OCI-LY7 (cell line): Measurements from ENCODE around the gene COL4A2. TPM values are rescaled to one million over a fixed set of nuclear protein-coding genes. Genes with fewer than 3 reads are reported as not detected.

Source experiments
- BruUV-seq: library from RNA; stranded (reverse); fragments of 400-500 nt; replicated peaks from 2 replicates; lab custom pipeline; 2021; lab: Mats Ljungman, UMichigan
- CTCF ChIA-PET: fragments of 300-600 bp; sonication (Branson Sonifier 250); formaldehyde crosslinking; loops from one replicate; lab custom pipeline; 2022; ENCODE audit warnings: antibody characterized with exemption; ENCODE audit not compliant: unreplicated experiment; lab: Charles Lee
- POLR2A ChIA-PET: fragments of 300-600 bp; sonication (Branson Sonifier 250); formaldehyde crosslinking; loops from one replicate; lab custom pipeline; 2022; ENCODE audit warnings: antibody characterized with exemption; lab: Charles Lee
- DNase-seq: peaks from one replicate; pipeline ENCODE4 v3.0.0-alpha.2; 2015; ENCODE audit warnings: low spot score
- H2AFZ ChIP-seq: fragments of 200-600 bp; sonication (generic), shearing (Covaris generic); 2 replicates; pipeline ENCODE4 v1.6.1; 2014; ENCODE audit warnings: mild to moderate bottlenecking, antibody characterized with exemption, low read length, moderate library complexity
- H3K27ac ChIP-seq: fragments of 200-600 bp; sonication (generic); 2 replicates; pipeline ENCODE4 v1.5.1; 2014; ENCODE audit warnings: mixed run types, low read depth, mild to moderate bottlenecking, moderate library complexity, low read length, inconsistent platforms; ENCODE audit not compliant: poor library complexity, severe bottlenecking
- H3K36me3 ChIP-seq: fragments of 200-600 bp; sonication (generic); 2 replicates; pipeline ENCODE4 v1.6.1; 2014; ENCODE audit warnings: mild to moderate bottlenecking, antibody characterized with exemption, low read length, moderate library complexity, mixed read lengths; ENCODE audit not compliant: insufficient read depth
- H3K4me1 ChIP-seq: fragments of 200-600 bp; sonication (generic); 2 replicates; pipeline ENCODE4 v1.5.1; 2014; ENCODE audit warnings: mild to moderate bottlenecking, low read length; ENCODE audit not compliant: insufficient read depth, poor library complexity, severe bottlenecking
- H3K4me2 ChIP-seq: fragments of 200-600 bp; sonication (generic); 2 replicates; pipeline ENCODE4 v1.6.1; 2014; ENCODE audit warnings: mild to moderate bottlenecking, low read length
- H3K4me3 ChIP-seq: fragments of 200-600 bp; sonication (generic); 2 replicates; pipeline ENCODE4 v1.5.1; 2014; ENCODE audit warnings: mild to moderate bottlenecking, low read depth, low read length; ENCODE audit not compliant: poor library complexity, severe bottlenecking
- H3K79me2 ChIP-seq: fragments of 200-600 bp; sonication (generic); 2 replicates; pipeline ENCODE4 v1.6.1; 2016; ENCODE audit warnings: low read depth, mild to moderate bottlenecking, low read length, moderate library complexity, mixed read lengths; ENCODE audit not compliant: insufficient read depth
- H3K9me2 ChIP-seq: fragments of 200-600 bp; sonication (generic); 2 replicates; pipeline ENCODE4 v1.6.1; 2016; ENCODE audit warnings: mild to moderate bottlenecking, low read length, mixed read lengths; ENCODE audit not compliant: insufficient read depth
- H3K9me3 ChIP-seq: fragments of 200-600 bp; sonication (generic); 2 replicates; pipeline ENCODE4 v1.6.1; 2014; ENCODE audit warnings: mild to moderate bottlenecking, mixed run types, low read length, mixed read lengths
- H4K20me1 ChIP-seq: fragments of 200-600 bp; sonication (generic); 2 replicates; pipeline ENCODE4 v1.6.1; 2014; ENCODE audit warnings: mild to moderate bottlenecking, antibody characterized with exemption, low read length, moderate library complexity, mixed read lengths; ENCODE audit not compliant: insufficient read depth
- CTCF ChIP-seq: fragments of 200-600 bp; sonication (generic); conservative IDR thresholded peaks from 2 replicates; pipeline ENCODE4 v1.5.1; 2014; ENCODE audit warnings: mild to moderate bottlenecking, antibody characterized with exemption, low read length, moderate library complexity, mixed read lengths
- EZH2phosphoT487 ChIP-seq: fragments of 200-600 bp; sonication (generic); IDR thresholded peaks from 2 replicates; pipeline ENCODE4 v1.6.1; 2018; ENCODE audit warnings: low read depth, borderline replicate concordance, mild to moderate bottlenecking, mixed run types, antibody characterized with exemption, low read length, moderate library complexity, mixed read lengths
- intact Hi-C: fragments of 100-400 bp; cut with micrococcal nuclease; formaldehyde crosslinking; loops from one replicate; pipeline ENCODE4 v1.10.0; 2022; ENCODE audit not compliant: unreplicated experiment
- total RNA-seq, 2 experiments: library from RNA; depleted of rRNA in 1 of 2; stranded (reverse); fragments of >200 nt in 1 of 2; shearing (Covaris generic) in 1 of 2; gene quantifications; 2 replicates each; pipeline ENCODE4 v1.2.3, GENCODE V29; 2014 to 2022

The COL4A2 gene
- total RNA-seq, 2 experiments from 2014 or later = 0.34 TPM; not detected in 1

DNA sequence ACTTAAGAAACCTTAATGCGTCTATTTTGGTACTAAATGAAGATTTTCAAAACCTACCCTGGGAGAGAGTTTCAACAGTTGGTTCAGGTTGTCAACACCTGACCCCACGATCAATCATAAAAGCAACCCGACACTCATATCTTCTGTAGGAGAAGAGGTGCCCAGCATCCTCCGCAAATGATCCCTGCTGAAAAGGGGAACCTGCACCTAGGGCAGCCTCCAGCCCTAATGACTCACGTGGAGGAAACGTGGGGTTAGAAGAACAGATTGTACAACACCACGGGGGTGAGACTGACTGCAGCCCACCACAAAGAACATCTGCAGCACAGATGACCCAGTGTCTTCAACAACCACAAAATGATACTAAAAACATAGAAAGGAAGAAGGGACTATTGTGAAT, 138.1 kb downstream of the COL4A2 start:
- POLR2A ChIA-PET = no interaction called here
- H3K79me2 ChIP-seq = no peaks in the 10 kb centered on the region

GRCh38 chr13:110445722-110446574, 138.9 kb downstream of the COL4A2 start:
- Histone ChIP-seq H3K27ac (no peak overlapping the region), H3K4me3 (no peak overlapping the region), H4K20me1 (no peaks in the 10 kb centered on the region), H3K36me3 (no peaks in the 10 kb centered on the region), H3K79me2 (no peaks in the 10 kb centered on the region), H3K9me2 (no peaks in the 10 kb centered on the region), H3K9me3 (no peaks in the 10 kb centered on the region), H2AFZ (no peak overlapping the region), H3K4me2 (no peak overlapping the region), H3K4me1 (no peaks in the 10 kb centered on the region)
- no peak for DNase-seq
- CTCF ChIA-PET = no interaction called here
- BruUV-seq = no TSS peak
- TF ChIP-seq EZH2phosphoT487 (no peak), CTCF (no peak)
- POLR2A ChIA-PET = no interaction called here
- intact Hi-C loops = no loop called here

More for the DNA sequence above, 138.1 kb downstream of the COL4A2 start:
- no peak overlapping the region for H3K4me3 ChIP-seq
- no peaks in the 10 kb centered on the region for H3K36me3 ChIP-seq
- CTCF ChIA-PET = no interaction called here
- H3K4me1 ChIP-seq = no peaks in the 10 kb centered on the region
- no peak overlapping the region for H3K27ac ChIP-seq
- H4K20me1 ChIP-seq = no peaks in the 10 kb centered on the region
- H3K4me2 ChIP-seq = no peak overlapping the region
- H2AFZ ChIP-seq = no peak overlapping the region
- H3K9me2 ChIP-seq = no peaks in the 10 kb centered on the region
- BruUV-seq = no TSS peak
- TF ChIP-seq CTCF (no peak), EZH2phosphoT487 (no peak)
- DNase-seq = no peak
- intact Hi-C loops = no loop called here
- no peaks in the 10 kb centered on the region for H3K9me3 ChIP-seq

GRCh38 chr13:110446575-110446890, 139.4 kb downstream of the COL4A2 start:
- H3K4me3 ChIP-seq = no peak overlapping the region
- H3K9me3 ChIP-seq = no peaks in the 10 kb centered on the region
- H3K36me3 ChIP-seq = no peaks in the 10 kb centered on the region
- BruUV-seq = no TSS peak
- no peaks in the 10 kb centered on the region for H4K20me1 ChIP-seq
- DNase-seq = no peak
- TF ChIP-seq EZH2phosphoT487 (no peak), CTCF (no peak)
- H3K27ac ChIP-seq = no peak overlapping the region
- H3K79me2 ChIP-seq = no peaks in the 10 kb centered on the region
- intact Hi-C loops = no loop called here
- H3K4me1 ChIP-seq = no peaks in the 10 kb centered on the region
- ChIA-PET POLR2A (no interaction called here), CTCF (no interaction called here)
- no peak overlapping the region for H3K4me2 ChIP-seq
- H2AFZ ChIP-seq = no peak overlapping the region
- no peaks in the 10 kb centered on the region for H3K9me2 ChIP-seq
